Transverse colon (tissue), 4 donors: ENCODE measurements around the gene PPP1R3A. TPM values are rescaled to one million over a fixed set of nuclear protein-coding genes. Genes with fewer than 3 reads are reported as not detected.
"Not testable (repeated sequence)": the region's sequence is repeated elsewhere in the genome, so short reads cannot be mapped to it uniquely, and the experiment has no call there.

Experiments
- DNase-seq: peaks from one replicate; pipeline ENCODE4 v3.0.0-alpha.2; 2019
- H3K27ac ChIP-seq, 4 donors: fragments of 200-600 bp; sonication (generic); 2 replicates each; pipeline ENCODE4 v1.5.1; 2016 to 2018; ENCODE audit warnings: inconsistent platforms in 4 of 4
- H3K27me3 ChIP-seq: fragments of 200-600 bp; sonication (generic); 2 replicates; pipeline ENCODE4 v1.5.1; 2017; ENCODE audit warnings: inconsistent platforms
- H3K36me3 ChIP-seq, 4 donors: fragments of 200-600 bp; sonication (generic); 2 replicates each; pipeline ENCODE4 v1.5.1; 2017 to 2019; ENCODE audit warnings: inconsistent platforms in 4 of 4
- H3K4me1 ChIP-seq, 4 donors: fragments of 200-600 bp; sonication (generic); 2 replicates each; pipeline ENCODE4 v1.5.1; 2017 to 2020; ENCODE audit warnings: inconsistent platforms in 4 of 4
- H3K4me3 ChIP-seq, 4 donors: fragments of 200-600 bp; sonication (generic); 1 replicate in 1 of 4; 2 replicates in 3 of 4; pipeline versions ENCODE4 v1.5.1 to v1.6.1; 2017 to 2019; ENCODE audit warnings: inconsistent platforms in 4 of 4
- H3K9me3 ChIP-seq, 2 donors: fragments of 200-600 bp; sonication (generic); 2 replicates each; pipeline ENCODE4 v1.5.1; 2017 to 2019; ENCODE audit warnings: inconsistent platforms in 2 of 2
- CTCF ChIP-seq, 5 experiments: fragments of 200-600 bp in 3 of 5; fragments of 450-650 bp in 2 of 5; sonication (generic) in 3 of 5; IDR thresholded peaks; 1 replicate in 2 of 5; 2 replicates in 3 of 5; pipeline ENCODE4 v1.5.1; 2016 to 2017; ENCODE audit warnings: antibody characterized with exemption in 5 of 5, inconsistent platforms in 3 of 5, mild to moderate bottlenecking in 2 of 5, moderate library complexity in 1 of 5
- EP300 ChIP-seq: sonication (generic); formaldehyde crosslinking; IDR thresholded peaks from one replicate; pipeline ENCODE4 v1.6.1; 2017; ENCODE audit warnings: antibody characterized with exemption, low read depth
- POLR2A ChIP-seq: fragments of 450-650 bp; IDR thresholded peaks from one replicate; pipeline ENCODE4 v1.6.1; 2016; ENCODE audit warnings: antibody characterized with exemption, mild to moderate bottlenecking, moderate library complexity
- POLR2AphosphoS5 ChIP-seq, 3 donors: sonication (generic); formaldehyde crosslinking; IDR thresholded peaks; one replicate each; pipeline ENCODE4 v1.6.1; 2016; ENCODE audit warnings: antibody characterized with exemption in 3 of 3
- WGBS, 2 donors: methylation state at CpG; one replicate each; pipeline ENCODE4 v1.1.5; 2018; ENCODE audit warnings: low coverage in 1 of 2; 5-methylcytosine and 5-hydroxymethylcytosine counted together
- in situ Hi-C, 4 donors: fragments of 200-750 bp; cut with MboI; loops; one replicate each; pipeline versions ENCODE4 v1.15.0 to v1.15.1; 2017; ENCODE audit warnings: low sequenced_read_pairs in 3 of 4, low pct_ligation_motif_present in 1 of 4, low pct_unique_long_range_greater_than_20kb in 1 of 4
- intact Hi-C: fragments of 100-400 bp; cut with DNase I; formaldehyde crosslinking; loops from one replicate; pipeline ENCODE4 v1.15.1; 2023; ENCODE audit warnings: low total_unique reads
- total RNA-seq, 4 donors: library from RNA; depleted of rRNA; stranded (reverse); fragments of >200 nt; gene quantifications; one replicate each; pipeline ENCODE4 v1.1.0, GENCODE V29; 2016

PPP1R3A gene
- total RNA-seq, 4 donors from 2014 or later = not detected

- in situ Hi-C loops (no loop called here), intact Hi-C loops (no loop called here)
- DNase-seq = no peak
- H3K9me3 ChIP-seq = no peaks in the 10 kb centered on the region
- H3K27ac ChIP-seq = no peak overlapping the region
- no peaks in the 10 kb centered on the region for H3K4me1 ChIP-seq
- H3K4me3 ChIP-seq = no peak overlapping the region
- WGBS, 2 donors = 71% methylated on average over 3 of the region's 3 CpGs; no CpG with 5 or more reads in 1 of the 2 donors
- no peaks in the 10 kb centered on the region for H3K36me3 ChIP-seq
- no peaks in the 10 kb centered on the region for H3K27me3 ChIP-seq
- TF ChIP-seq POLR2A (no peak), CTCF (IDR thresholded peaks at IDR 0.05) (no peak), POLR2AphosphoS5 (IDR thresholded peaks at IDR 0.05) (no peak)
Observed at GRCh38 chr7:113945018-113945938, 26.5 kb upstream of the PPP1R3A start.

GRCh38 chr7:113936982-113937381, 18.2 kb upstream of the PPP1R3A start:
- in situ Hi-C loops = no loop called here
- H3K4me3 ChIP-seq = no peak overlapping the region
- TF ChIP-seq POLR2AphosphoS5 (IDR thresholded peaks at IDR 0.05) = no peak
- TF ChIP-seq CTCF (IDR thresholded peaks at IDR 0.05) = no peak
- no peak for TF ChIP-seq POLR2A
- no peak for TF ChIP-seq EP300

DNA sequence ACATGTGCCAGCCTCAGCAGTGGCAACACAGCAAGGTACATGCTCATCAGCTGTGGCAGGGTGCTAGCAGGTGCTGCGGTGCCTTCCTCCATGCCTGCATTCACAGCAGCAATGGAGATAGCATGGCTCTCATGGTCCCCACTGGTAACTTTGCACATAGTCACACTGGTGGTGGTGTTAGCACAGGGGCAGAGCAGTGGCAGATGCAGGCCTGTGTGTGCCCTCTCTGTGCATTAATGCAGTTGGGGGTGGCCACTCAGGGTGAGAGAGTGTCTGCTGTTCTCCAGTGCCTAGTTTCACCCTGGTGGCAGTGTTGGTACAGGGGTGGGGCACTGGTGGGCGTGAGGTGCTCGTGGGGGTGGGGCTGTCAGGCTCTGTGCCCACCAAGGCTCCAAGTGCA, 17.7 kb upstream of the PPP1R3A start:
- H3K4me1 ChIP-seq = no peaks in the 10 kb centered on the region
- in situ Hi-C loops (no loop called here), intact Hi-C loops (no loop called here)
- no peak overlapping the region for H3K4me3 ChIP-seq
- WGBS, 2 donors = 63% methylated on average over 3 of the region's 3 CpGs; no CpG with 5 or more reads in 1 of the 2 donors
- H3K9me3 ChIP-seq = no peaks in the 10 kb centered on the region
- TF ChIP-seq POLR2A (no peak), EP300 (no peak), POLR2AphosphoS5 (IDR thresholded peaks at IDR 0.05) (no peak), CTCF (IDR thresholded peaks at IDR 0.05) (no peak)
- H3K36me3 ChIP-seq = no peaks in the 10 kb centered on the region
- no peak overlapping the region for H3K27ac ChIP-seq
- no peaks in the 10 kb centered on the region for H3K27me3 ChIP-seq
- DNase-seq = no peak

More at GRCh38 chr7:113936982-113937381, 18.2 kb upstream of the PPP1R3A start:
- no peaks in the 10 kb centered on the region for H3K4me1 ChIP-seq
- WGBS, 2 donors = 90% methylated on average over 2 of the region's 2 CpGs; no CpG with 5 or more reads in 1 of the 2 donors
- no peaks in the 10 kb centered on the region for H3K9me3 ChIP-seq
- no peaks in the 10 kb centered on the region for H3K27me3 ChIP-seq
- DNase-seq = no peak
- no peak overlapping the region for H3K27ac ChIP-seq
- no peaks in the 10 kb centered on the region for H3K36me3 ChIP-seq
- intact Hi-C loops = no loop called here

- H3K27me3 ChIP-seq, H3K27ac ChIP-seq, H3K36me3 ChIP-seq, intact Hi-C loops, DNase-seq, H3K9me3 ChIP-seq, H3K4me1 ChIP-seq, in situ Hi-C loops, H3K4me3 ChIP-seq: not testable (repeated sequence)
- WGBS, 2 donors = 87% methylated on average over 3 of the region's 3 CpGs; no CpG with 5 or more reads in 1 of the 2 donors
Observed at GRCh38 chr7:113929389-113929788, 10.6 kb upstream of the PPP1R3A start.
